Sigmoid colon (tissue), 4 donors: ENCODE results near the gene GRM5.

ENCODE experiments used
- CTCF ChIP-seq, 4 experiments: fragments of 450-650 bp in 3 of 4; fragments of 200-600 bp in 1 of 4; IDR thresholded peaks; one replicate each; pipeline ENCODE4 v1.5.1; 2016 to 2019; ENCODE audit warnings: antibody characterized with exemption in 4 of 4, mild to moderate bottlenecking in 3 of 4, moderate library complexity in 2 of 4
- EP300 ChIP-seq, 4 donors: sonication (generic); formaldehyde crosslinking; IDR thresholded peaks; one replicate each; pipeline ENCODE4 v1.6.1; 2017; ENCODE audit warnings: antibody characterized with exemption in 4 of 4
- POLR2A ChIP-seq, 2 donors: fragments of 450-650 bp; IDR thresholded peaks; one replicate each; pipeline ENCODE4 v1.6.1; 2016; ENCODE audit warnings: antibody characterized with exemption in 2 of 2, mild to moderate bottlenecking in 2 of 2, moderate library complexity in 2 of 2
- POLR2AphosphoS5 ChIP-seq, 4 donors: sonication (generic); formaldehyde crosslinking; IDR thresholded peaks; one replicate each; pipeline ENCODE4 v1.6.1; 2017; ENCODE audit warnings: antibody characterized with exemption in 4 of 4

- TF ChIP-seq POLR2A (IDR thresholded peaks at IDR 0.05) (no peak), CTCF (IDR thresholded peaks at IDR 0.05) (no peak), EP300 (IDR thresholded peaks at IDR 0.05) (no peak), POLR2AphosphoS5 (IDR thresholded peaks at IDR 0.05) (no peak)
Measured at GRCh38 chr11:88536616-88537265, 529.0 kb downstream of the GRM5 start.
